ENCODE measurements around the gene FLNA. TPM values are rescaled to one million over a fixed set of nuclear protein-coding genes. Genes with fewer than 3 reads are reported as not detected.

Gene FLNA
- total and polyA plus RNA-seq, 2 of the 13 experiments (the other 11 are each of a cell fraction or from before 2014, with no cell fraction given): 83.4 to 174 TPM

DNA sequence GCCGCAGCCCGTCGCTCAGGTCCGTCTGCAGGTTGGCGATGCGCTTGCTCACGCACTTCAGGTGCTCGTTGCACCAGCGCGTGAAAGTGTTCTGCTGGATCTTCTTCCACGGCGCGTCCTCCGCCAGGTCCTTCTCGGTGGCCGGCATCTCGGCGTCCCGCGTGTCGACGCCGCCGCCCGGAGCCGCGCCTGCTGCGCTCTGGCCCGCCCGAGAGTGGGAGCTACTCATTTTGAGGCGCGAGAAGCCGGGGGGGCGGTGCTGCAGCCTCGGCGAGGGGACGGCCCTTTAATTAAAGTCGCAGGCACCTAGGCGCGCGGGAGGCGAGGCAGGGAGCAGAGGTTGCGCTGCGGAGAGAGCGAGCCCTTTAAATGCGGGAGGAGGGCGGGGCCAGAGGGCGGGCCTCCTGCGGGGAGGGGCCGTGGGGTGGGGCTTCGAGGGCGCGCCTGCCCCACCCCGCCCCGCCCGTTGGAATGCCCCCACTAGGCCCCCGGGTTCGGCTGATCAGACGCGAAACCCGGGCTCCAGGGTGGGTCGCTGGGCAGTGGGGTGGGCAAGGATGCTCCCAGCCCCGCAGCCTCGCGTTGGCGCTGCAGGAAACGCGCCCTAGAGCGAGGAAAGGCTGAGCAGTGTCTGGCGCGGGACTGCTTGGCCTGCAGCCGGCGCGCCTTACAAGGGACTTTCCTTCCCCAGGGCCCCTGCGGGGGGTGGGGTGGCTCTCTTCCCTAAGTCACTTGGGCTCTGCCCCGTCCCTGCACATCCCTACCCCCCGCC lies 3.2 kb downstream of the FLNA start (continued):
- TF ChIP-seq HIVEP1 (CRISPR knock-in tag; IDR thresholded peaks at IDR 0.05): 0 out of 2 replicates have a peak, but pooled peaks have one; percentile 22
- 0 out of 2 replicates have a peak, but pooled peaks have one; percentile 52 for TF ChIP-seq ZNF205 (CRISPR knock-in tag; IDR thresholded peaks at IDR 0.05)
- TF ChIP-seq MYNN (CRISPR knock-in tag; IDR thresholded peaks at IDR 0.05; ENCODE audit: low read depth): 0 out of 2 replicates have a peak, but pooled peaks have one; percentile 42
- TF ChIP-seq MEF2D (CRISPR knock-in tag; IDR thresholded peaks at IDR 0.05): 0 out of 2 replicates have a peak, but pooled peaks have one; percentile 26
- no peak for TF ChIP-seq PRMT3 (CRISPR knock-in tag; IDR thresholded peaks at IDR 0.05; ENCODE audit: borderline replicate concordance, low read depth)
- no peak for TF ChIP-seq ZNF816 (CRISPR knock-in tag; IDR thresholded peaks at IDR 0.05; ENCODE audit: borderline replicate concordance)
- peak; percentile 21; the same call in 1 of the 2 replicates for TF ChIP-seq NRL (CRISPR knock-in tag; IDR thresholded peaks at IDR 0.05; ENCODE audit: borderline replicate concordance)
- TF ChIP-seq, protein P1, sequence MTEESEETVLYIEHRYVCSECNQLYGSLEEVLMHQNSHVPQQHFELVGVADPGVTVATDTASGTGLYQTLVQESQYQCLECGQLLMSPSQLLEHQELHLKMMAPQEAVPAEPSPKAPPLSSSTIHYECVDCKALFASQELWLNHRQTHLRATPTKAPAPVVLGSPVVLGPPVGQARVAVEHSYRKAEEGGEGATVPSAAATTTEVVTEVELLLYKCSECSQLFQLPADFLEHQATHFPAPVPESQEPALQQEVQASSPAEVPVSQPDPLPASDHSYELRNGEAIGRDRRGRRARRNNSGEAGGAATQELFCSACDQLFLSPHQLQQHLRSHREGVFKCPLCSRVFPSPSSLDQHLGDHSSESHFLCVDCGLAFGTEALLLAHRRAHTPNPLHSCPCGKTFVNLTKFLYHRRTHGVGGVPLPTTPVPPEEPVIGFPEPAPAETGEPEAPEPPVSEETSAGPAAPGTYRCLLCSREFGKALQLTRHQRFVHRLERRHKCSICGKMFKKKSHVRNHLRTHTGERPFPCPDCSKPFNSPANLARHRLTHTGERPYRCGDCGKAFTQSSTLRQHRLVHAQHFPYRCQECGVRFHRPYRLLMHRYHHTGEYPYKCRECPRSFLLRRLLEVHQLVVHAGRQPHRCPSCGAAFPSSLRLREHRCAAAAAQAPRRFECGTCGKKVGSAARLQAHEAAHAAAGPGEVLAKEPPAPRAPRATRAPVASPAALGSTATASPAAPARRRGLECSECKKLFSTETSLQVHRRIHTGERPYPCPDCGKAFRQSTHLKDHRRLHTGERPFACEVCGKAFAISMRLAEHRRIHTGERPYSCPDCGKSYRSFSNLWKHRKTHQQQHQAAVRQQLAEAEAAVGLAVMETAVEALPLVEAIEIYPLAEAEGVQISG (CRISPR knock-in tag; IDR thresholded peaks at IDR 0.05): peak; percentile 66
- TF ChIP-seq NFATC3 (CRISPR knock-in tag; IDR thresholded peaks at IDR 0.05): no peak
- TF ChIP-seq TAF15 (IDR thresholded peaks at IDR 0.05; ENCODE audit: low read depth, low read length, poor library complexity, severe bottlenecking): peak; percentile 63
- TF ChIP-seq SNAPC2 (CRISPR knock-in tag; IDR thresholded peaks at IDR 0.05): 0 out of 2 replicates have a peak, but pooled peaks have one; percentile 24
- TF ChIP-seq, protein P2, sequence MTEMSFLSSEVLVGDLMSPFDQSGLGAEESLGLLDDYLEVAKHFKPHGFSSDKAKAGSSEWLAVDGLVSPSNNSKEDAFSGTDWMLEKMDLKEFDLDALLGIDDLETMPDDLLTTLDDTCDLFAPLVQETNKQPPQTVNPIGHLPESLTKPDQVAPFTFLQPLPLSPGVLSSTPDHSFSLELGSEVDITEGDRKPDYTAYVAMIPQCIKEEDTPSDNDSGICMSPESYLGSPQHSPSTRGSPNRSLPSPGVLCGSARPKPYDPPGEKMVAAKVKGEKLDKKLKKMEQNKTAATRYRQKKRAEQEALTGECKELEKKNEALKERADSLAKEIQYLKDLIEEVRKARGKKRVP (CRISPR knock-in tag; IDR thresholded peaks at IDR 0.05): peak in 1 of 2 experiments; percentile 49; a peak in 1 of 4 replicates
- TF ChIP-seq SIN3A (IDR thresholded peaks at IDR 0.05; ENCODE audit: borderline replicate concordance, low read depth, low read length): no peak
- peak; percentile 65; the same call in 1 of the 2 replicates for TF ChIP-seq SP5 (CRISPR knock-in tag; IDR thresholded peaks at IDR 0.05; ENCODE audit: borderline replicate concordance, low read depth)
- TF ChIP-seq ZFY (CRISPR knock-in tag; IDR thresholded peaks at IDR 0.05): peak; percentile 46; the same call in 1 of the 2 replicates
- TF ChIP-seq ESRRA (CRISPR knock-in tag; IDR thresholded peaks at IDR 0.05; ENCODE audit: low read depth): 0 out of 2 replicates have a peak, but pooled peaks have one; percentile 18
- TF ChIP-seq MED8 (CRISPR knock-in tag; IDR thresholded peaks at IDR 0.05; ENCODE audit: insufficient replicate concordance): peak; percentile 59
- TF ChIP-seq GLI4 (CRISPR knock-in tag; IDR thresholded peaks at IDR 0.05; ENCODE audit: borderline replicate concordance): 0 out of 2 replicates have a peak, but pooled peaks have one; percentile 30
- no peak for TF ChIP-seq SP140L (CRISPR knock-in tag; IDR thresholded peaks at IDR 0.05; ENCODE audit: borderline replicate concordance)
- TF ChIP-seq BORCS8-MEF2B (CRISPR knock-in tag; IDR thresholded peaks at IDR 0.05): peak; percentile 57; the same call in 1 of the 2 replicates
- TF ChIP-seq ZNF788 (CRISPR knock-in tag; IDR thresholded peaks at IDR 0.05; ENCODE audit: borderline replicate concordance): peak; percentile 36; the same call in 1 of the 2 replicates
- TF ChIP-seq MXI1 (IDR thresholded peaks at IDR 0.05; ENCODE audit: borderline replicate concordance, low read depth, low read length): peak; percentile 53; the same call in 1 of the 3 replicates
- TF ChIP-seq, protein P3, sequence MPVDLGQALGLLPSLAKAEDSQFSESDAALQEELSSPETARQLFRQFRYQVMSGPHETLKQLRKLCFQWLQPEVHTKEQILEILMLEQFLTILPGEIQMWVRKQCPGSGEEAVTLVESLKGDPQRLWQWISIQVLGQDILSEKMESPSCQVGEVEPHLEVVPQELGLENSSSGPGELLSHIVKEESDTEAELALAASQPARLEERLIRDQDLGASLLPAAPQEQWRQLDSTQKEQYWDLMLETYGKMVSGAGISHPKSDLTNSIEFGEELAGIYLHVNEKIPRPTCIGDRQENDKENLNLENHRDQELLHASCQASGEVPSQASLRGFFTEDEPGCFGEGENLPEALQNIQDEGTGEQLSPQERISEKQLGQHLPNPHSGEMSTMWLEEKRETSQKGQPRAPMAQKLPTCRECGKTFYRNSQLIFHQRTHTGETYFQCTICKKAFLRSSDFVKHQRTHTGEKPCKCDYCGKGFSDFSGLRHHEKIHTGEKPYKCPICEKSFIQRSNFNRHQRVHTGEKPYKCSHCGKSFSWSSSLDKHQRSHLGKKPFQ (CRISPR knock-in tag; IDR thresholded peaks at IDR 0.05; ENCODE audit: insufficient replicate concordance): peak; percentile 46

All from HepG2 (cell line).